Prostate gland (tissue), 2 donors: Measurements from ENCODE around the gene IFI6.

Experiments used
- POLR2A ChIP-seq: fragments of 450-650 bp; IDR thresholded peaks from one replicate; pipeline ENCODE4 v1.6.1; 2016; ENCODE audit warnings: antibody characterized with exemption, mild to moderate bottlenecking
- POLR2AphosphoS5 ChIP-seq: sonication (generic); formaldehyde crosslinking; IDR thresholded peaks from one replicate; pipeline ENCODE4 v1.6.1; 2017; ENCODE audit warnings: antibody characterized with exemption
- TF ChIP-seq, protein P1 (sequence below), 4 experiments: fragments of 200-600 bp in 2 of 4; fragments of 450-650 bp in 2 of 4; sonication (generic) in 2 of 4; IDR thresholded peaks; 1 replicate in 3 of 4; 2 replicates in 1 of 4; pipeline ENCODE4 v1.5.1; 2016 to 2019; ENCODE audit warnings: antibody characterized with exemption in 4 of 4, mild to moderate bottlenecking in 2 of 4, moderate library complexity in 2 of 4

DNA sequence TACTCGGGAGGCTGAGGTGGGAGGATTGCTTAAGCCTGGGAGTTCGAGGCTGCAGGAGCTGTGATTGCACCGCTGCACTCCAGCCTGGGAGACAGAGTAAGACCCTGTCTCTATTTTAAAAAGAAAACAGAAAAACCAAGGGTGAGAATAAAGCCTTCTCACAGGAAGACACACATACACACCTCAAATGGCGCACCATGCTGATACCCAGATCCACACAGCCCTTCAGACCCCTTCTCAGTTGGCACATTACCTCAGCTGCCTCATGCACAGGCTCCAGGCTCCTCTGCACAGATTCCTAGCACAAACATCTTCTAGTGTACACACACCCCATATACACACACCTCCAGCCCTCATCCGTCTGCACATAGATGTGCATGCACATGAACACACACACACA lies 44.9 kb downstream of the IFI6 start:
- TF ChIP-seq, protein P1, sequence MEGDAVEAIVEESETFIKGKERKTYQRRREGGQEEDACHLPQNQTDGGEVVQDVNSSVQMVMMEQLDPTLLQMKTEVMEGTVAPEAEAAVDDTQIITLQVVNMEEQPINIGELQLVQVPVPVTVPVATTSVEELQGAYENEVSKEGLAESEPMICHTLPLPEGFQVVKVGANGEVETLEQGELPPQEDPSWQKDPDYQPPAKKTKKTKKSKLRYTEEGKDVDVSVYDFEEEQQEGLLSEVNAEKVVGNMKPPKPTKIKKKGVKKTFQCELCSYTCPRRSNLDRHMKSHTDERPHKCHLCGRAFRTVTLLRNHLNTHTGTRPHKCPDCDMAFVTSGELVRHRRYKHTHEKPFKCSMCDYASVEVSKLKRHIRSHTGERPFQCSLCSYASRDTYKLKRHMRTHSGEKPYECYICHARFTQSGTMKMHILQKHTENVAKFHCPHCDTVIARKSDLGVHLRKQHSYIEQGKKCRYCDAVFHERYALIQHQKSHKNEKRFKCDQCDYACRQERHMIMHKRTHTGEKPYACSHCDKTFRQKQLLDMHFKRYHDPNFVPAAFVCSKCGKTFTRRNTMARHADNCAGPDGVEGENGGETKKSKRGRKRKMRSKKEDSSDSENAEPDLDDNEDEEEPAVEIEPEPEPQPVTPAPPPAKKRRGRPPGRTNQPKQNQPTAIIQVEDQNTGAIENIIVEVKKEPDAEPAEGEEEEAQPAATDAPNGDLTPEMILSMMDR (IDR thresholded peaks at IDR 0.05): no peak
- TF ChIP-seq POLR2A (no peak), POLR2AphosphoS5 (no peak)
